GM10248 (cell line): Measurements from ENCODE around the gene C12orf42.

Source experiments
- CTCF ChIA-PET: fragments of 300-600 bp; sonication (Branson Sonifier 250); formaldehyde crosslinking; extraction: SDS; loops from one replicate; lab custom pipeline; 2021; ENCODE audit warnings: antibody characterized with exemption; lab: Yijun Ruan, JAX
- POLR2A ChIA-PET: fragments of 350-650 bp; sonication (Branson Sonifier 250); formaldehyde crosslinking; extraction: SDS; loops from one replicate; lab custom pipeline; 2020; ENCODE audit warnings: antibody characterized with exemption; lab: Yijun Ruan, JAX
- DNase-seq: peaks from one replicate; pipeline ENCODE4 v3.0.0; 2012; ENCODE audit errors: extremely low spot score
- CTCF ChIP-seq: IDR thresholded peaks from 2 replicates; pipeline ENCODE4 v1.5.1; 2012; ENCODE audit warnings: mild to moderate bottlenecking, low read depth; ENCODE audit errors: extremely low read depth, missing control alignments, control extremely low read depth

C12orf42 gene

DNA sequence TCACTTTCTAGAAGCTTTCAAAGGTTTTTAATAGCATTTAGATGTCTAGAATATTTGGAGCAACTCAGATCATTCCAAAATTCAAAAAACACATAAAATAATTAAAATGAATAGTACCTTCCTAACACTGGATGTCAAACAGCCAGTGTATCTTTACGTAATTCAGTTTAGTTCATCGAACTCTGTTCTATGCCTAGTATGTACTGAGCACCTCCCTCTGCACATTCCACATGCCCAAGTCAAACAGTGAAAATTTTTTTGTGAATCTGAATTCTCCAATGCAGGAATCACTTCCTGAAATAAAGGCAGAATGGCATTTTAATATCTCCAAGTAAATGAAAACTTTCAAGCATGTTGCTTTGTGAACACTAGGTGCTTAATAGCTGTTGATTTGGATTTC is 192.3 kb downstream of the C12orf42 start:
- TF ChIP-seq CTCF, result no peak
- ChIA-PET CTCF (interaction anchor here (1.4 kb wide), 1 partner anchor 12 kb away, joined by 3 read pairs; no protein-coding TSS in a partner anchor), POLR2A (no interaction called here)
- DNase-seq, result no peak

DNA sequence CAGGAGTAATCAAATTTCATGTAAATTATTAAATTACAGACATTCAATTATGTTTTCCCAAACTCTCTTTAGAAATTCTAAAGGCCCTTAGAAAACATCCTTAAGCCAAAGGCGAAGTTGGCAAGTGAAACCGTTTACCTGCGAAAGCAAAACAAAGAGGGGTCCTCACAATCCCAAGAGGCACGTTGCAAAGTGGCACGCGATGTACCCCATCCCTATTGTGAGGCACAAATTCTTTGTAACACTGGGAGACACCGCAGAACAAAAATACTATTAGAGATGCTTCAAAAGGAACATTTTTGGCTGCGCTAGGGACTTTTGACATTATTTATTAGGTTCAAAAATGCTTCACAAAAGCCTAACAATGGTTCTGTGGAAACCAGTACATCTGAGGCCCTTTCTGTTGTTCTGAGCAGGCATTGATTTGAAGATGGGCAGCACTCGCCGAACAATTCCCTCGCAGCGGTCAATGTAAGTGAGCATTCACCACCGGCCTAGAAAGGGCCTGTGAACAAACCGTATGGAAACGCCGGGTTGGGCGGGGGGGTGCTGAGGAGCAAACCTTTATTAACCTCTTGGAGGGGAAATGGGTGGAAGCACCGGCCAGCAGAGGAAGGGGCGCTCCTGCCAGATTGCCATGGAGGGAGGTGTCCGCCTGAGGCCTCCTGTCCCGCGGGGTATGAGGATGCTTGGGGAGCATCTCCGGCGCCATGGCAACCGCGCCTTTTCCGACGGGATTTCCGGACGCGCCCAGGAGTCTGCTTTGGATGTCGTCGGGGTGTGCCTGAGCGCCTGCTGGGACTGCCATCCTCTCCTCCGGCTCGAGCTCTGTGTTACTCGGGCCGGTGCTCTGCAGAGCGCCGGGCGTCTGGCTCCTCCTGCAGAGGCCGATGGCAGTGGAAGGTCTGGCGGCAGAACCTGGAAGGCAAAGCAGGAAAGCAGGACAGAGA is 193.9 kb downstream of the C12orf42 start:
- CTCF ChIA-PET, result interaction anchor here (2.0 kb wide), 1 partner anchor 11 kb away, joined by 6 read pairs; no protein-coding TSS in a partner anchor
- POLR2A ChIA-PET, result no interaction called here

DNA sequence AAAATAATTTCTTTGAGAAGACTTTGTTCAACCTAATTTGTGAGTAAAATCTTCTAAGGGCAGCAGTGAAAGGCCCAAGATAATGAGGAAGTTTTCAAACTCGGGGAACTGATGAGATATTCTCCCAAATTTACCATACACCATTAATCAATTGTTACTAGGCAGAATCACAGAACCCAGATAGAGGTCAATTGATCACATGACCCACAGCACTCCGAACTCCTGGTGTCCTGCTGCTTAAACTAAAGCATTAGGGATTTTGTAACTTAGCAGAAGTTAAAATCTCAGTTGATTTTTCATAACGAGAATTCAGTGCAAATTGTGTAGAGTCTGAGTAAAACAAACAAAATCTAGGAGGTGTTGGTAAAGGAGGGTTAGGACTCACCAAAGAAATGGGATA is 207.8 kb downstream of the C12orf42 start:
- POLR2A ChIA-PET, result no interaction called here
- DNase-seq, result no peak
- CTCF ChIA-PET, result no interaction called here
- TF ChIP-seq CTCF, result no peak

More for the DNA sequence above, 193.9 kb downstream of the C12orf42 start:
- TF ChIP-seq CTCF, result no peak
- DNase-seq, result no peak

DNA sequence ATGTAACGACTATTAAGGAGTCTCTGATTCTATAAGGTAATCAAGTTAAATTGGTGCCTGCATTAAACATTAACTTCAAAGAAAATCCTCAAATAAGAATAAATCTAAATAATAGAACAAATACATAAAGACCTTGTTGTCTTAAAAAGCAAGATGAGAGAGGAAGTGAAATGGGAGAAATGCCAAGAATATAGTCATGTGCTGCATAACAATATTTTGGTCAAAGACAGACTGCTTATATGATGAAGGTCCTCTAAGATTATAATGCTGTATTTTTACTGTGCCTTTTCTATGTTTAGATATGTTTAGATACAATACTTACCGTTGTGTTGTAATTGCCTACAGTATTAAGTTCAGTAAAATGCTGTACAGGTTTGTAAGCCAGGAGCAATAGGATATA is 213.6 kb downstream of the C12orf42 start:
- DNase-seq, result no peak
- TF ChIP-seq CTCF, result no peak
- POLR2A ChIA-PET, result no interaction called here
- CTCF ChIA-PET, result no interaction called here

GRCh38 chr12:103279444-103279843 is 216.3 kb downstream of the C12orf42 start:
- DNase-seq, result peak; percentile 67
- CTCF ChIA-PET, result no interaction called here
- POLR2A ChIA-PET, result no interaction called here
- no peak for TF ChIP-seq CTCF

DNA sequence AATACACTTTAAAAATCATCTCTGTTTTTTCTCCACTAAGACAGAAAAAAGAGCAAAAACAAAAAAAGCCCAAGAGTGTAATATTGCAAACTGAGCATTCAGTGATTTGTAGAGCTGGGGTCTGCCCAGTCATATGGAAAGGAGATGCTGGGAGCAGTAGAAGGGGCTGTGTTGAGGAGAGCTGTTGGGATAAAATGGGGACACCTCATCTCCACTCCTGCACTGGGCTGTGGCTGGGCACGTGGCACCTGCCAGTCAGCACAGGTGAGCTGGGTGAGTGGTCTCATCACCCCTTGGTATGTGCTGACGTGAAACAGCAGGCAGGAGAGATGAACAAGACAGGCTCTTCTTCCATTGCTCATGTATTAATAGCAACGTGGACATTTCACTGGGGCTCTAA is 217.4 kb downstream of the C12orf42 start:
- CTCF ChIA-PET, result no interaction called here
- no peak for DNase-seq
- no peak for TF ChIP-seq CTCF
- POLR2A ChIA-PET, result no interaction called here
